Small intestine (tissue), 7 donors: Measurements from ENCODE around the gene GRIK1. TPM values are rescaled to one million over a fixed set of nuclear protein-coding genes. Genes with fewer than 3 reads are reported as not detected.

Experiments
- DNase-seq, 2 donors: peaks; one replicate each; pipeline versions ENCODE4 v3.0.0 to v3.0.0-alpha.2; 2013
- FAIRE-seq: peaks from 2 replicates; lab custom pipeline; 2012; peaks lifted over from hg19 to GRCh38; lab: Jason Lieb, UNC
- H3K27ac ChIP-seq, 3 donors: one replicate each; pipeline ENCODE4 v1.5.1; 2013; ENCODE audit warnings: low read length in 2 of 3, mild to moderate bottlenecking in 2 of 3, control low read depth in 1 of 3, inconsistent platforms in 1 of 3, low read depth in 1 of 3, moderate library complexity in 1 of 3
- H3K27me3 ChIP-seq, 3 donors: one replicate each; pipeline ENCODE4 v1.6.1; 2013; ENCODE audit warnings: low read length in 3 of 3, inconsistent platforms in 1 of 3; ENCODE audit not compliant: control insufficient read depth in 3 of 3, insufficient read depth in 3 of 3
- H3K36me3 ChIP-seq, 3 donors: one replicate each; pipeline ENCODE4 v1.6.1; 2013; ENCODE audit warnings: low read length in 3 of 3, inconsistent platforms in 1 of 3, low read depth in 1 of 3, mild to moderate bottlenecking in 1 of 3, moderate library complexity in 1 of 3; ENCODE audit not compliant: control insufficient read depth in 3 of 3, insufficient read depth in 2 of 3
- H3K4me1 ChIP-seq, 3 donors: one replicate each; pipeline ENCODE4 v1.6.1; 2013; ENCODE audit warnings: low read length in 2 of 3, inconsistent platforms in 1 of 3, low read depth in 1 of 3, mild to moderate bottlenecking in 1 of 3, moderate library complexity in 1 of 3; ENCODE audit not compliant: control insufficient read depth in 3 of 3, insufficient read depth in 2 of 3
- H3K4me3 ChIP-seq, 3 donors: one replicate each; pipeline ENCODE4 v1.5.1; 2013; ENCODE audit warnings: low read length in 3 of 3, control low read depth in 1 of 3, inconsistent platforms in 1 of 3, low read depth in 1 of 3, mild to moderate bottlenecking in 1 of 3, moderate library complexity in 1 of 3
- H3K9me3 ChIP-seq, 2 donors: one replicate each; pipeline ENCODE4 v1.6.1; 2013; ENCODE audit warnings: low read depth in 1 of 2, low read length in 1 of 2; ENCODE audit not compliant: control insufficient read depth in 2 of 2, insufficient read depth in 1 of 2
- WGBS, 3 donors: extraction: QIAGEN DNeasy Blood & Tissue Kit; methylation state at CpG; one replicate each; pipeline ENCODE4 v1.1.7; 2013; 5-methylcytosine and 5-hydroxymethylcytosine counted together
- polyA plus RNA-seq, 4 donors: library from polyadenylated mRNA; stranded (reverse) in 3 of 4; unstranded in 1 of 4; fragments of 200-250 nt in 3 of 4; fragments of 120-200 nt in 1 of 4; gene quantifications; one replicate each; pipeline versions ENCODE4 v1.2.1 to v1.2.3, GENCODE V29; 2013
- donor health status: healthy with polysubstance abuse.
- donor health status: control.
- donor health status: control.
- donor health status: Bipolar disorder and iron deficiency.
- donor health status: healthy.

Gene GRIK1
- polyA plus RNA-seq, 4 donors, result 0.24 to 0.37 TPM; not detected in 2

- Histone ChIP-seq H3K9me3 (no peaks in the 10 kb centered on the region), H3K27ac (no peak overlapping the region), H3K27me3 (no peaks in the 10 kb centered on the region), H3K4me1 (no peaks in the 10 kb centered on the region), H3K36me3 (no peaks in the 10 kb centered on the region), H3K4me3 (no peak overlapping the region)
- DNase-seq (no peak), FAIRE-seq (no peak)
- 88 to 93% (median 93%) methylated on average over 3 of the region's 3 CpGs for WGBS, 3 donors
Measured at GRCh38 chr21:29843804-29844203, 96.0 kb downstream of the GRIK1 start.

GRCh38 chr21:29834617-29835016 is 105.2 kb downstream of the GRIK1 start:
- 48 to 86% (median 82%) methylated on average over 2 of the region's 2 CpGs for WGBS, 3 donors

GRCh38 chr21:29832217-29832616 is 107.6 kb downstream of the GRIK1 start:
- DNase-seq, result no peak
- Histone ChIP-seq H3K27me3 (no peaks in the 10 kb centered on the region), H3K36me3 (no peaks in the 10 kb centered on the region), H3K4me3 (no peak overlapping the region), H3K27ac (no peak overlapping the region), H3K9me3 (peaks cover 0 to 8% of the 10 kb centered on the region in 2 donors), H3K4me1 (no peaks in the 10 kb centered on the region)
- no peak for FAIRE-seq
- WGBS, 3 donors, result 80 to 94% (median 86%) methylated on average over 2 of the region's 2 CpGs

More at GRCh38 chr21:29834617-29835016, 105.2 kb downstream of the GRIK1 start:
- peaks cover 0 to 8% of the 10 kb centered on the region in 2 donors for H3K9me3 ChIP-seq
- no peaks in the 10 kb centered on the region for H3K36me3 ChIP-seq
- no peaks in the 10 kb centered on the region for H3K27me3 ChIP-seq
- no peak overlapping the region for H3K27ac ChIP-seq
- no peak for DNase-seq
- peak; percentile 44 for FAIRE-seq
- no peak overlapping the region for H3K4me3 ChIP-seq
- H3K4me1 ChIP-seq, result no peaks in the 10 kb centered on the region

GRCh38 chr21:29829564-29830275 is 110.1 kb downstream of the GRIK1 start:
- no peak for FAIRE-seq
- DNase-seq, result no peak
- Histone ChIP-seq H3K4me3 (no peak overlapping the region), H3K36me3 (no peaks in the 10 kb centered on the region), H3K27ac (no peak overlapping the region), H3K27me3 (no peaks in the 10 kb centered on the region), H3K9me3 (peaks cover 0 to 8% of the 10 kb centered on the region in 2 donors), H3K4me1 (no peaks in the 10 kb centered on the region)
- 81 to 90% (median 86%) methylated on average over 2 of the region's 2 CpGs for WGBS, 3 donors

- Histone ChIP-seq H3K36me3 (no peaks in the 10 kb centered on the region), H3K4me1 (no peaks in the 10 kb centered on the region), H3K9me3 (peaks cover 0 to 6% of the 10 kb centered on the region in 2 donors), H3K4me3 (no peak overlapping the region), H3K27me3 (no peaks in the 10 kb centered on the region), H3K27ac (no peak overlapping the region)
- FAIRE-seq (no peak), DNase-seq (no peak)
- WGBS, 3 donors, result 84 to 91% (median 88%) methylated on average over 2 of the region's 2 CpGs
Measured at GRCh38 chr21:29827647-29828046, 112.1 kb downstream of the GRIK1 start.

- WGBS, 3 donors, result 92 to 94% (median 94%) methylated on average over 3 of the region's 3 CpGs
- DNase-seq, result no peak
- H3K27me3 ChIP-seq, result no peaks in the 10 kb centered on the region
- FAIRE-seq, result no peak
- no peak overlapping the region for H3K27ac ChIP-seq
- no peaks in the 10 kb centered on the region for H3K4me1 ChIP-seq
- H3K9me3 ChIP-seq, result peaks cover 0 to 3% of the 10 kb centered on the region in 2 donors
- H3K4me3 ChIP-seq, result no peak overlapping the region
- no peaks in the 10 kb centered on the region for H3K36me3 ChIP-seq
Measured at GRCh38 chr21:29827236-29827635, 112.6 kb downstream of the GRIK1 start.

GRCh38 chr21:29826386-29826785 is 113.4 kb downstream of the GRIK1 start:
- no peak overlapping the region for H3K27ac ChIP-seq
- no peaks in the 10 kb centered on the region for H3K4me1 ChIP-seq
- FAIRE-seq (no peak), DNase-seq (no peak)
- 84 to 92% (median 90%) methylated on average over 1 of the region's 1 CpG for WGBS, 3 donors
- no peaks in the 10 kb centered on the region for H3K36me3 ChIP-seq
- H3K27me3 ChIP-seq, result no peaks in the 10 kb centered on the region
- no peak overlapping the region for H3K4me3 ChIP-seq
- no peaks in the 10 kb centered on the region for H3K9me3 ChIP-seq

GRCh38 chr21:29825936-29826335 is 113.9 kb downstream of the GRIK1 start:
- no peak overlapping the region for H3K27ac ChIP-seq
- no peak for DNase-seq
- no peaks in the 10 kb centered on the region for H3K4me1 ChIP-seq
- H3K36me3 ChIP-seq, result no peaks in the 10 kb centered on the region
- H3K9me3 ChIP-seq, result no peaks in the 10 kb centered on the region
- FAIRE-seq, result no peak
- H3K27me3 ChIP-seq, result no peaks in the 10 kb centered on the region
- no peak overlapping the region for H3K4me3 ChIP-seq
- WGBS, 3 donors, result 55 to 72% (median 71%) methylated on average over 2 of the region's 2 CpGs

GRCh38 chr21:29825345-29825744 is 114.5 kb downstream of the GRIK1 start:
- H3K36me3 ChIP-seq, result no peaks in the 10 kb centered on the region
- DNase-seq, result no peak
- no peak for FAIRE-seq
- H3K4me3 ChIP-seq, result no peak overlapping the region
- H3K4me1 ChIP-seq, result no peaks in the 10 kb centered on the region
- no peaks in the 10 kb centered on the region for H3K27me3 ChIP-seq
- no peak overlapping the region for H3K27ac ChIP-seq
- H3K9me3 ChIP-seq, result no peaks in the 10 kb centered on the region
